K562 (cell line): ENCODE measurements around the gene MT1X. TPM values are rescaled to one million over a fixed set of nuclear protein-coding genes. Genes with fewer than 3 reads are reported as not detected.

Experiments used
- ATAC-seq: fragments of 200-7000 bp; cut with Tn5 transposase; 3 replicates; pipeline ENCODE4 v1.9.1; 2020; ENCODE audit warnings: moderate library complexity
- BruUV-seq: library from RNA; stranded (reverse); fragments of 400-500 nt; replicated peaks from 2 replicates; lab custom pipeline; 2021; lab: Mats Ljungman, UMichigan
- CTCF ChIA-PET: fragments of 300-600 bp; formaldehyde crosslinking; extraction: SDS; loops from one replicate; lab custom pipeline; 2021; ENCODE audit warnings: low intra/inter-chr PET ratio; lab: Yijun Ruan, JAX
- POLR2A ChIA-PET: fragments of 300-600, 350-650 bp; sonication (Branson Sonifier 250); formaldehyde crosslinking; extraction: SDS; loops from one replicate; lab custom pipeline; 2021; ENCODE audit warnings: antibody characterized with exemption, inconsistent platforms; lab: Yijun Ruan, JAX
- DNase-seq, 4 experiments: peaks; one replicate each; pipeline versions ENCODE4 v3.0.0 to v3.0.0-alpha.2; 2011 to 2018; ENCODE audit warnings: low spot score in 3 of 4, mixed read lengths in 3 of 4; ENCODE audit errors: extremely low read depth in 1 of 4
- FAIRE-seq: peaks from 2 replicates; lab custom pipeline; 2011; peaks lifted over from hg19 to GRCh38; lab: Jason Lieb, UNC
- H2AFZ ChIP-seq: 2 replicates; pipeline ENCODE4 v1.6.0; 2011; ENCODE audit warnings: low read depth, low read length, control low read depth, inconsistent platforms
- H3K27ac ChIP-seq: fragments of 200-600 bp; 3 replicates; pipeline ENCODE4 v1.8.0; 2011; ENCODE audit warnings: low read depth, mild to moderate bottlenecking, control low read depth, inconsistent platforms, low read length, moderate library complexity, mixed read lengths; ENCODE audit errors: extremely low read depth
- H3K27me3 ChIP-seq, 2 experiments: fragments of 300-600 bp in 1 of 2; 2 replicates in 1 of 2; 3 replicates in 1 of 2; pipeline versions ENCODE4 v1.6.0 to v1.8.0; 2011; ENCODE audit warnings: inconsistent platforms in 2 of 2, low read length in 2 of 2, mild to moderate bottlenecking in 1 of 2, mixed read lengths in 1 of 2, moderate library complexity in 1 of 2; ENCODE audit not compliant: control insufficient read depth in 2 of 2, insufficient read depth in 2 of 2
- H3K36me3 ChIP-seq: fragments of 300-600 bp; 3 replicates; pipeline ENCODE4 v1.8.0; 2011; ENCODE audit warnings: mild to moderate bottlenecking, low read length, inconsistent platforms; ENCODE audit not compliant: control insufficient read depth, insufficient read depth
- H3K4me1 ChIP-seq, 2 experiments: fragments of 200-600 bp in 1 of 2; replicated peaks in 1 of 2; 2 replicates in 1 of 2; 3 replicates in 1 of 2; pipeline versions ENCODE4 v1.5.1 to v1.8.0; 2011; ENCODE audit warnings: inconsistent platforms in 2 of 2, low read length in 2 of 2, mild to moderate bottlenecking in 1 of 2, mixed read lengths in 1 of 2, moderate library complexity in 1 of 2; ENCODE audit not compliant: control insufficient read depth in 2 of 2, insufficient read depth in 2 of 2
- H3K4me2 ChIP-seq: 2 replicates; pipeline ENCODE4 v1.6.1; 2011; ENCODE audit warnings: low read length, control low read depth, inconsistent platforms, mixed read lengths; ENCODE audit not compliant: insufficient read depth
- H3K4me3 ChIP-seq: fragments of 200-600 bp; sonication (generic), shearing (Covaris generic); 2 replicates; pipeline ENCODE4 v1.5.1; 2016; ENCODE audit warnings: control low read depth, inconsistent platforms
- H3K79me2 ChIP-seq: fragments of 200-600 bp; 3 replicates; pipeline ENCODE4 v1.8.0; 2011; ENCODE audit warnings: low read length, inconsistent platforms; ENCODE audit not compliant: control insufficient read depth, insufficient read depth
- H3K9ac ChIP-seq, 2 experiments: 2 replicates each; pipeline versions ENCODE4 v1.6.0 to v1.6.1; 2011; ENCODE audit warnings: low read depth in 2 of 2, low read length in 2 of 2, control low read depth in 1 of 2, inconsistent platforms in 1 of 2, mild to moderate bottlenecking in 1 of 2, mixed read lengths in 1 of 2; ENCODE audit not compliant: insufficient read depth in 1 of 2
- H3K9me1 ChIP-seq: one replicate; pipeline ENCODE4 v1.6.0; 2011; ENCODE audit warnings: inconsistent platforms, mild to moderate bottlenecking, low read length, moderate library complexity; ENCODE audit not compliant: control insufficient read depth, insufficient read depth
- H3K9me3 ChIP-seq: replicated peaks from 2 replicates; pipeline ENCODE4 v1.5.1; 2011; ENCODE audit warnings: low read depth, low read length, inconsistent platforms; ENCODE audit not compliant: control insufficient read depth, insufficient read depth
- H4K20me1 ChIP-seq: replicated peaks from 2 replicates; pipeline ENCODE4 v1.6.1; 2011; ENCODE audit warnings: low read length, inconsistent platforms, mixed read lengths; ENCODE audit not compliant: control insufficient read depth, insufficient read depth
- GATA2 ChIP-seq: sonication (generic); formaldehyde crosslinking; IDR thresholded peaks from 2 replicates; pipeline ENCODE4 v1.4.0; 2020; ENCODE audit warnings: mild to moderate bottlenecking, missing genetic modification reagents
- MEIS2 ChIP-seq: fragments of 450-650 bp; IDR thresholded peaks from 2 replicates; pipeline ENCODE4 v1.6.1; 2014; ENCODE audit warnings: mild to moderate bottlenecking; ENCODE audit not compliant: partially characterized antibody
- NR2C2 ChIP-seq, 2 experiments: fragments of 200-800 bp in 1 of 2; sonication (Bioruptor generic) in 1 of 2; sonication (generic) in 1 of 2; formaldehyde crosslinking in 1 of 2; IDR thresholded peaks; 2 replicates each; pipeline versions ENCODE4 v1.6.1 to v1.8.0; 2016 to 2022; ENCODE audit warnings: mild to moderate bottlenecking in 1 of 2, missing compliant biosample characterization in 1 of 2, missing genetic modification characterization in 1 of 2, missing genetic modification reagents in 1 of 2
- PBX2 ChIP-seq, 2 experiments: IDR thresholded peaks in 1 of 2; conservative IDR thresholded peaks in 1 of 2; 2 replicates each; pipeline ENCODE4 v1.6.1; 2016; ENCODE audit warnings: low read depth in 2 of 2, mild to moderate bottlenecking in 1 of 2, missing compliant biosample characterization in 1 of 2, missing genetic modification characterization in 1 of 2, moderate library complexity in 1 of 2
- POLR2B ChIP-seq: fragments of 450-650 bp; IDR thresholded peaks from 2 replicates; pipeline ENCODE4 v1.6.1; 2018; ENCODE audit warnings: low read depth; ENCODE audit not compliant: partially characterized antibody
- PREB ChIP-seq: sonication (generic); formaldehyde crosslinking; IDR thresholded peaks from 2 replicates; pipeline ENCODE4 v1.8.1; 2023; ENCODE audit warnings: mild to moderate bottlenecking, missing genetic modification reagents
- WGBS: fragments of 100-300 bp; shearing (Covaris generic); methylation state at CpG from one replicate; pipeline ENCODE4 v1.1.6; 2016; ENCODE audit warnings: low coverage, mixed read lengths; ENCODE audit not compliant: insufficient coverage; ENCODE audit errors: missing lambda C conversion rate; 5-methylcytosine and 5-hydroxymethylcytosine counted together
- in situ Hi-C: fragments of 300-500 bp; cut with MboI; formaldehyde crosslinking; loops from 4 replicates; pipeline ENCODE4 v1.15.0; 2018; ENCODE audit warnings: inconsistent platforms, mixed read lengths
- intact Hi-C: fragments of 100-400 bp; cut with micrococcal nuclease; formaldehyde crosslinking; loops from 2 replicates; pipeline ENCODE4 v1.14.2; 2022
- polyA plus RNA-seq, 8 experiments: library from polyadenylated mRNA; depleted of rRNA in 4 of 8; stranded (reverse) in 5 of 8; unstranded in 3 of 8; fragments of >200 nt; fragmentation: Nextera tagmentation in 2 of 8; fragmentation: Illumina TruSeq in 1 of 8; extraction: Ambion mirVana in 2 of 8; extraction: Trizol in 1 of 8; gene quantifications; 2 replicates each; pipeline versions ENCODE4 v1.2.1 to v1.2.3, GENCODE V29; 2011 to 2014; ENCODE audit warnings: inconsistent platforms in 1 of 8, missing spikeins in 1 of 8
- total RNA-seq, 7 experiments: library from RNA; depleted of rRNA in 6 of 7; stranded (reverse); fragments of >200 nt in 6 of 7; fragmentation: Illumina TruSeq in 2 of 7; extraction: Trizol in 2 of 7; gene quantifications; 2 replicates each; pipeline versions ENCODE4 v1.2.1 to v1.2.3, GENCODE V29; 2011 to 2021; ENCODE audit warnings: low replicate concordance in 1 of 7

The MT1X gene
- total and polyA plus RNA-seq, 9 of the 15 experiments (the other 6 are each of a cell fraction or from before 2014, with no cell fraction given): 4.9 to 22.8 (median 8.7) TPM

- no peak for FAIRE-seq
Measured at GRCh38 chr16:56715126-56715525, 32.9 kb downstream of the MT1X start.

More at GRCh38 chr16:56715126-56715525, 32.9 kb downstream of the MT1X start:
- 34% methylated on average over 4 of the region's 4 CpGs for WGBS
- Histone ChIP-seq H3K4me3 (no peak overlapping the region), H2AFZ (no peak overlapping the region), H3K36me3 (no peaks in the 10 kb centered on the region), H3K27me3 (peaks cover 0 to 3% of the 10 kb centered on the region in 2 experiments; a peak in 3 of 5 replicates), H3K9me1 (no peaks in the 10 kb centered on the region), H4K20me1 (no peaks in the 10 kb centered on the region), H3K9me3 (no peaks in the 10 kb centered on the region), H3K79me2 (no peaks in the 10 kb centered on the region), H3K9ac (no peak overlapping the region), H3K4me1 (no peaks in the 10 kb centered on the region; a peak in 1 of 5 replicates), H3K4me2 (no peak overlapping the region), H3K27ac (no peak overlapping the region)
- ChIA-PET POLR2A (interaction anchor here (1.0 kb wide), 1 partner anchor 8 kb away, joined by 4 read pairs; no protein-coding TSS in a partner anchor), CTCF (no interaction called here)
- ATAC-seq: no peak
- BruUV-seq: no TSS peak
- intact Hi-C loops (no loop called here), in situ Hi-C loops (no loop called here)
- no peak for DNase-seq
- TF ChIP-seq PBX2 (CRISPR knock-in tag; IDR thresholded peaks at IDR 0.05; ENCODE audit: low read depth) (no peak), PBX2 (tag; conservative IDR thresholded peaks at IDR 0.05; ENCODE audit: low read depth) (peak; percentile 36; the same call in 1 of the 2 replicates), MEIS2 (peak; percentile 32), PREB (no peak), NR2C2 (CRISPR knock-in tag; IDR thresholded peaks at IDR 0.05) (no peak), NR2C2 (tag; IDR thresholded peaks at IDR 0.05) (peak; percentile 69), POLR2B (no peak), GATA2 (0 out of 2 replicates have a peak, but pooled peaks have one; percentile 14)
